COLO668 (cell line): ENCODE measurements around the gene DTX1.

Experiments used
- DNase-seq: peaks from one replicate; lab custom pipeline; 2025; ENCODE audit not compliant: unreplicated experiment; lab: John Stamatoyannopoulos, UW

DTX1 gene

DNA sequence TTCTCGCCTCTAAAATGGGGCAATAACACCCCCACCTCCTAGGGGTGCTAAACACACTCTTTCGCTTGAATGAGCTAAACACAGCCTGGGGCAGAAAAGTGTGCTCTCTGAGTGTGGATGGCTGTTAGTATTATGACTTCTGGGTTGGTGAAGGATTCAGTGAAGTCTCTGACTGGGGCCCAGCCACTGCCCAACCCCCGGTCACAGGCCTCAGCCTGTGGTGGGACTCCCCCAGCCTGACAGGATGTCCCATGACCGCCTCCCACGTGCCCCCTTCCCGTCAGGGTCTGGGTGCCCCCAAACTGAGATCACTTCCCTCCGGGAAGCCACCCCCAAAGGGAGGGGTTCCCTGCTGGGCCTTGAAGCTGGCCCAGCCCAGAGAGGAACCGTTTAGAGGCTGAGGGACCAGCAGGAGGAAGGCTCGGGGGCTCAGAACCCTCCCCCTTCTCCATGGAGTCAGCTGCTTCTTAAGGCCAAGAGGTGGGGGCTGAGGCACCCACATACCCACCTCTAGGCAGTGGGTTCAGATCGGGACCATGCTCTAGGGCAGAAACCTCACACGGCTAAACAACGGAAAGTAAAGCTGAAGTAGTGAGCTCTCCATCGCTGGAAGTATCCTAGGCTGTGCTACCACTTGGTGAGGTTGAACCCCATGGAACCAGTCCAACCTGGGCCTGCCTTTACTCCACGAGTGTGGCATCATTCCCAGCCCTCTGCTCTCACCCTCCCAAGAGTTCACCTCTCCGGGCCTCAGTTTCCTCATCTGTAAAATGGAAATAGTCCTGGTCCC lies 13.8 kb downstream of the DTX1 start:
- DNase-seq, result no peak

DNA sequence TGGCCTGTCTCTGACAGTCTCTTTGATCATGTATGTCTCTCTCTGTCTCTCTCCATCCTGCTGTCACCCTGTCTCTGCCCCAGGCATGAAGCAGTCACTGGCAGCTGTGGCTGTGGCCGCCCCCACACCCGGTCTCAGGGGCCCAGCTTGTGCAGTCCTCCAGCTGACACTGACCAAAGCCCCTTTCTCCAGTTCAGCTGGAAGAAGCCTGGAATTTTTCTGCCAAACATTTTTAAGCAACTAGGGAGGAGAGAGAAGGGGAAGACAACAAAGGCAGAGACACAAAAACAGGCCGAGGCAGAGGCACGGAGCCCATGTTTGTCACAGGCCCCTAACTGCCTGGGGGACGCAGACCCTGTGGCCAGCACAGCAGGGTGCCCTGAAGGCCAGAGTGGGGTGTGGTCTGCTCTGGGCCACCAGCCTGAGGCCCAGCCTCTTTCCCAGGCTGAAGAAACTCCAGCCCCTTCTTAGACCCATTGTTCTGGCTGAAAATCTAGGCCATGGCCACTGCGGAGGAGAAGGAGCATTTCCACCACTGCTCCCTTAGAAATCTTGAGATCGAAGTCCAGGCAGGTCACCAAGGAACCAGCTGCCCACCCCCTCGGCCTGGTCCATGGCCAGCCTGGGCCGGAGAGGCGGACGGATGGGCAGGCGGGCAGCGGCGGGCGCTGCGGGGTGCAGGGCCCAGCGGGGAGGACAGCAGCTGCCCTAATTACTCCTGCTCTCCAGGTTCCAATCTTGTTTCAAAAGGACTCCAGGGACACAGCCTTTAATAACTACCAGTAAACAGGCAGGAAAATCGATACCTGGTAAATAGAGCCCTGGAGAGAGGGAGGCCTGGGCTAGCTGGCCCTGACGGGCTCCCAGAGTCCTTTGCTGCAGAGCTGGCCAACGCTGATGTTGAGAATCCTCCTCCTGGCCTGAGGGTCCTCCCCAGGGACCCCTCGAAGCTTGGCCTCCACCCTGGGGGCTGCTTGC lies 14.9 kb downstream of the DTX1 start:
- peak; percentile 70 for DNase-seq

DNA sequence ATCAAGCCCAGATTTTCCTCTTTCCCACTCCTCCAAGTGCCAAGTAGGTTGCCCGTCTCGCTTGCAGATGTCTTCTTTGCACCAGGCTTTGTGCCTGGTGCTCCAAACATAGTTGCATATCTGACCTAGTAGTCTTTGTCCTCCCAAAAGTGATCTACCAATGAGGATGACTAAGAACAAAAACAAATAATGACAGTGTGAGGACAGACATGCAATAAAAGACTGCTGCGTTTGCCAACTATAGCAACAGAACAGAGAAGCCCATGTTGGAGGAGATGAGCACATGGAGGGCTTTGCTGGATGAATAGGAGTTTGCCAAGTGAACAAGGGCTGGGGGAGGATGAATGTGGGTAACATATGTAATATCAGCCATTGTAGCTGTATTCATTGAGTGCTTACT lies 15.6 kb downstream of the DTX1 start:
- DNase-seq, result peak; percentile 38

DNA sequence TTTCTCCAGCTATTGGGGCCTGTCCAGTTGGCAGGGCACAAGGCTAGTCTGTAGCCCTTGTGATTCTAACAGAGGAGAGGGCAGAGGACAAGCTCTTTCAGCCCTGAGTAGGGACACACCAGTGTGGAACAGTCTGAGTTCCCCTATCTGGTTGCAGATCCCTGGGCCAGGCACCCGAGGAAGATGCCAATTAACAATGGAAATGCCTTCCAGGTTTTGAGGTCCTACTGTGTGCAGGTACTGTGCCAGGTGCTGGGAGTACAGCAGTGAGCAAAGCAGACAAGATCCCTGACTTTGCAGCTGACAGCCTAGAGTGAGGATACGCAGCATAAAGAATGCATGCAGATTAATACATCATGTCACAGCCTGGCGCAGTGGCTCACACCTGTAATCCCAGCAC lies 17.1 kb downstream of the DTX1 start:
- DNase-seq, result no peak

DNA sequence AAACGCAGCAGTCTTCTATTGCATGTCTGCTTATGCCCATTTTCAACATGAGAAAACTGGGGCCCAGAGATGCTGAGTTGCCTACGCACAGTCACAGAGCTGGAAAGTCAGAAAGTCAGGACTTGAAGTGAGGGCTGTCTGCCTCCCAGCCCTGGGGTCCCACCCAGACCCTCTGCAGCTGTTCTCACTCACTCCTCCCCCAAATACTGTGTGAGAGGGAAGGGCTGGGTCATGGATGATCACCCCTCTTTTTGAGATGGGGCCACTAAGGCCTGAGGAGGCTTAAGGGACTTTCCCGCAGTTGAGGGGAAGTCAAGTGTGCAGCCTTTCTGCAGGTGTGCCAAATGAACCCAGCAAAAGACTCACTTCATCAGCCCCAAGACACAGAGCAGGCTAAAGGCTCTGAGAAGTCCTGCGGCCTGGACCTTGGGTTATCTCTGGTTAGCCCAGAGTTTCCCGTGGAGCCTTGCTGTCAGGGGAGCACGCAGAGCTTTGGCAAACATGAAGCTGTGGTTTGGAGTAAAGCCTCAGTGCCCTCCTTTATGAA lies 18.7 kb downstream of the DTX1 start:
- peak; percentile 46 for DNase-seq

DNA sequence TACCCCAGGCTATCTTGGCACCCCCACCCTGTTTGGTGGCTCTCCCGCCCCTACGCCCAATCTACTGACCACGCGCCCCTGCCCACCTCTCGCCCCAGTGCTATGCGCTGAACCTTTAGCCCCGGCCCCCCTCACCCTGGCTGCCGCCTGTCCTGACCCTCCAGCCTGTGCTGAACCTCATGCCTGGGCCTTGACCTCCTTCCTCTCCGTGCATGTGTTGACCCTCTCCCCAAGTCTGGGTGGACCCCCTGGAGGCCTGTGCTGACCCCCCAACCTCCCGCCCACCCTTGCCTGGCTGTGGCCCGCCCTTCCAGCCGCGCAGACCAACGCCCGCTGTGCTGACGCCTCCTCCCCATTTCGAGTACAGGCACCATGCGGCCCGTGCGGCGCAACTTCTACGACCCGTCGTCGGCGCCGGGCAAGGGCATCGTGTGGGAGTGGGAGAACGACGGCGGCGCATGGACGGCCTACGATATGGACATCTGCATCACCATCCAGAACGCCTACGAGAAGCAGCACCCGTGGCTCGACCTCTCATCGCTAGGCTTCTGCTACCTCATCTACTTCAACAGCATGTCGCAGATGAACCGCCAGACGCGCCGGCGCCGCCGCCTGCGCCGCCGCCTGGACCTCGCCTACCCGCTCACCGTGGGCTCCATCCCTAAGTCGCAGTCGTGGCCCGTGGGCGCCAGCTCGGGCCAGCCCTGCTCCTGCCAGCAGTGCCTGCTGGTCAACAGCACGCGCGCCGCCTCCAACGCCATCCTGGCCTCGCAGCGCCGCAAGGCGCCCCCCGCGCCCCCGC lies 20.7 kb downstream of the DTX1 start:
- peak; percentile 58 for DNase-seq

DNA sequence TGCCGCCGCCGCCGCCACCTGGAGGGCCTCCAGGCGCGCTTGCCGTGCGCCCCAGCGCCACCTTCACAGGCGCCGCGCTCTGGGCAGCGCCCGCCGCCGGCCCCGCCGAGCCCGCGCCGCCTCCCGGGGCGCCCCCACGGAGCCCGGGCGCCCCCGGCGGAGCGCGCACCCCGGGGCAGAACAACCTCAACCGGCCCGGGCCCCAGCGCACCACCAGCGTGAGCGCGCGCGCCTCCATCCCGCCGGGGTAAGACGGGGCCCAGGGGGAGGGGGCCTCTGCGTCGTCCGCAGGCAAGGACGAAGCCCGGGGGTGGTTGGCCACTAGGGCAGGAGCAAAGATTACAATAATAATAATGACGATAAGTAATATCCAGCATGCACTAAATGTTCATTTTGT lies 21.3 kb downstream of the DTX1 start:
- DNase-seq, result peak; percentile 45

DNA sequence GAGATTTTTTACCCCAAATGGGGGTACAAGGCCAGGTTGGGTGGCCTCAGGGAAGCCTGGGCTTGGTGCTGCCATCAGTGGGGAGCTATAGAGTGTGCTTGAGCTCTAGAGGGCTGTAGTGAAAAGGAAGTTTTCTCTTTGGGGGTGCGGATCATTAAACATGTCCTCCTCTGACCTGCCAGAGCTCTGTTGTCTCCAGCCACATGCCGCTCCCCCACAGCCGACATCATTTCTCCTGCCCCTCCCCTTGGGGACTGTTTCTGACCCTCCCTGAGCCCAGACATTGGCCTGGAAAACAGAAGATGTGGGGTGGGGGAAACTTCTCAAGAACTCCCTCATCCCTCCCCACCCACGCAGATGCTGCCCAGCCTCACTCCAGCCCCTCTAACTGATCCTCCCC lies 25.3 kb downstream of the DTX1 start:
- no peak for DNase-seq

DNA sequence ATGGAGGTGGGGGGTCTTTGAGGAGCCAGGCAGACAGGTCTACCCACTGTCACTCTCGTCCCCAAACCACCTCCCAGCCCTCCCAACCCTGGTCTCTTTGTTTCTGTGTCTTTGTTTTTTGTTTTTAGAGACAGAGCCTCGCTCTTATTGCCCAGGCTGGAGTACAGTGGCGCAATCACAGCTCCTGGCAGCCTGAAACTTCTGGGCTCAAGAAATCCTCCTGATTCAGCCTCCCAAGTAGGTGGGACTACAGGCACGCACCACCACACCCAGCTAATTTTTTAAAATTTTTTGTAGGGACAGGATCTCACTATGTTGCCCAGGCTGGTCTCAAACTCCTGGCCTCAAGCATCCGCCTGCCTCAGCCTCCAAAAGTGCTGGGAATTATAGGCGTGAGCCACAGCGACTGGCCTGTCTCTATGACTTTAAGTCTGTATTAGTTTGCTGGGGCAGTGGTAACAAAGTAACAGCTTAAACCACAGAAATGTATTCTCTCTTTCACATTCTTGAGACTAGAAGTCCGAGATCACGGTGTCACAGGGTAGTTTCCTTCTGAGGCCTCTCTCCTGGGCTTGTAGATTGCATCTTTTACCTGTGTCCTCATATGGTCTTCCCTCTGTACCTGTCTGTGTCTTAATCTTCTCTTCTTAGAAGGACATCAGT lies 26.1 kb downstream of the DTX1 start:
- DNase-seq, result no peak

DNA sequence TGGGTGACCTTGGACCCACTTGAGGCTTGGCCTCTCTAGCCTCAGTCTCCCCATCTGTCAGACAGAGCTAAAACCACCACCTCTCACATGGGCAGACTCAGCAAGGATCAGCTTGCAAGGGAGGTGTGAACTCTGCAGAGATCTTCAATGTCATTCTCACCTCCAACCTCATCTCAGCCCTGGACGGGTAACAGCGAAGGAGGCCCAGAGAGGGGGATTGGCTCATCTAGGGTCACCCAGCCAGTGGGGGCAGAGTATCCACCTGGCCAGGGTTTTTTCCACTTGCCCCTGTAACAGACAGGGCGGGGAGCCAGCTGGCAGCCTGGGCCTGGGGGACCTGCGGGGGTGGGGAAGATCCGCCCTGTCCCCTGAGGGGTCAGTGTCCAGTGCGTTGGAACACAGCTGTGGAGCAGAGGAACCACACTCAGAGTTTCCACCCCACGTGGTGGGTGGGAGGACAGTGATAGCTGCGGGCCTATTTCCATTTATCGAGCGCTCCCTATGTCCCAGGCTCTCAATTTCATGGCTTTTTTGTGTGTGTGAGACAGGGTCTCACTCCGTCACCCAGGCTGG lies 27.4 kb downstream of the DTX1 start:
- DNase-seq, result no peak

DNA sequence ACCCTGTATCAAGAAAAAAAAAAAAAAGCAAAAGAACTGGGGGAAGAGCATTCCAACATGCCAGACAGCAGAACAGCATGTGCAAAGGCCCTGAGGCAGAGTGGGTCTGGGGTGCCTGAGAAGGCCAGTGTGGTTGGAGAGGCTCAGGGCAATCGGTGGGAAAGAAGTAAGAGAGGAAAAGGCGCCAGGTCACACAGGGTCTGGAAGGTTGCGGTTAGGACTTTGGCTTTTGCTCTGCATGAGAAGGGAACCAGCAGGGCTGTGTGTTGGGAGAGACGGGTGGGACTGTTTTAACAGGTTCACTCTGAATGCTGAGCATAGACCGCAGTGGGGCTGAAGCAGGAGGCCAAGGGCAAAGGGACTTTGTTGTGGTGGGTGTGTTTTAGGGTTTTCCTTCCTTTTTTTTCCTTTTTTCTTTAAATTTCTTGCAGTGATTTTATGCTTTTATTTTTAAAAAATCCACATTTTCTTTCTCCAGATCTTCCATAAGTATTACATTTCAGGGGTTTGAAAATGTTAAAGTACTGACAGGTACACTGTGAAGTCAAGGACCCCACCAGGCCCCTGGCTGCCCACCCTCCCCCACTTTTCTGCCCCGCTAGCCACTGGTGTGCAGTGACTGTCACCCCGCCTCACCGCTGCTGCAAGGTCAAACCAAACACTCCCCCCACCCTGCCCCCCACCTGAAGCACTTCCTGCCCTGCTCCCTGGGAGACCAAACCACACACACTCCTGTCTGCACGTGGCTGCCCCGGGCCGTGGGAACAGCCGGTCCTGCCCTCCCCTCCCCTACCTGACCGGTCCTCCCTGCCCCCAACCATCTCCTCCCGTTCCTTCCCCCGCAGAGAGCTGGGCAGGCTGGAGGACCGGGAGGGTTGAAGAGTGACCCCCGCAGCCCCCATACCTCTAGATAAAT lies 30.0 kb downstream of the DTX1 start:
- peak; percentile 48 for DNase-seq

DNA sequence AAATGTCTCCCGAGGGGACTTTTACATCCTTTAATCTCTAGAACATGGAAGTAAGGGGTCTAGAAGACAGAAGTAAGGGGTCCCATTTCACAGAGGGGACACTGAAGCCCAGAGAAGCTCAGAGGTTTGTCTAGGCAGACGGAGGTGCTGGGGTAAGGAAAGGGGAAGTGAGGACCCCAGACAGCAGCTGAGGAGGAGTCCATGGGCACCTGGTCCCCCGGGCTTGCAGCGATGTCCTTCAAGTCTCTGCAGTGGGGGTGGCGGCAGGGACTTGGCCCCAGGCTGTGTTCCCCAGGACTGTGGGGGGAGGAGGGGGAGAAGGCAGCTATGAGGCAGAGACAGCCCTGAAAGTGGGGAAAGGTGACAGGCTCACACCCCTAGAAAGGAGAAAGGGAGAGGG lies 30.7 kb downstream of the DTX1 start:
- DNase-seq, result no peak

DNA sequence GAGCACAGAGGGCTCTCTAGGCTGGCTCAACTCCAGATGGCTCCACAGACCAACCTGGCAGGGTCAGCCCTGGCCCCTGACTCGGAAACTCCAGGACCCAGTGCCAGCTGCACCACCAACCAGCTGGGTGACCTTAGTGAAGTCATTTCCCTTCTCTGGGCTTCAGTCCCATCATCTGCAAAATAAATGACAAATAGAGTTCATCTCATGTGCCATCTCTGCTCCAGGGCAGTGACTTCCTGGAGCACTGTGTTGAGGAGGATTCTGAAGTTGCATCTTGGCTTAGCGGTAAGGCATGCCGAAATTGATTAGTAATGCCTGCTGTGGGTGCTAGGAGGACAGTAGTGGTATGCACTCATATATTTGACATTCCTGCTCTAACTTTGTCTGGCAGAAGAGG lies 31.5 kb downstream of the DTX1 start:
- DNase-seq, result no peak

DNA sequence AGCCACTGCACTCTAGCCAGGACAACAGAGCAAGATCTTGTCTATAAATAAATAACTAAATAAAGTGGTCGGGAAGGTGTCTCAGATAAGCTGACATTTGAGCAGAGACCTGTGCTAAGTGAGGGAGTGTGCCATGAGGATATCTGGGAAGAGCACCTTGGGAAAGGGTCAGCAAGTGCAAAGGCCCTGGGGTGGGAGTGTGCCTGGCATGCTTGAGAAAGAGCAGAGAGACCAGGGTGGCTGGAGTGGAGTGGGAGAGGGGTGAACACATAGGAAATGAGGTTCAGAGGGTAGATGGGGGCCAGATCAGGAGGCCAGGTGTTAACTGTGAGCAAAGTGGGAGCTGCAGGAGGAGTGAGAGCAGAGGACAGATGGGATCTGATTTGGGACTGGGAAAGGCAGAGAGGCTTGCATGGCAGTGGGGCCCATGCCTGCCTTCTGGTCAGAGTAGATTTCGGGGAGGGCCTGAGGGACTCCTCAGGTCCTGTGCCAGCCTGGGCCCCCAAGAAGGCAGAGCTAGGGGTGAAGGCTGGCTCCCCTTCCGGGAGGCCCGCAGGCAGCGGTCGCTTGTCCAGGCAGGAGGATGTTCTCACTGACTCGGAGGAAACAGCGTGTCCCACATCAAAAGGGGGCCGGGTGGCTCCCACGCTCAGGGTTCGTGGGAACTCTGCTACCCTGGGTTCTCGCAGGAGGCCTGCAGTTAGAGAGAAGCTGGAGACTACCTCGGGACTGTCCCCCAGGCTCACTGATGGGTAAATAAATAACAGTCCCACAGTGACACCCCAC lies 32.6 kb downstream of the DTX1 start:
- DNase-seq, result no peak

DNA sequence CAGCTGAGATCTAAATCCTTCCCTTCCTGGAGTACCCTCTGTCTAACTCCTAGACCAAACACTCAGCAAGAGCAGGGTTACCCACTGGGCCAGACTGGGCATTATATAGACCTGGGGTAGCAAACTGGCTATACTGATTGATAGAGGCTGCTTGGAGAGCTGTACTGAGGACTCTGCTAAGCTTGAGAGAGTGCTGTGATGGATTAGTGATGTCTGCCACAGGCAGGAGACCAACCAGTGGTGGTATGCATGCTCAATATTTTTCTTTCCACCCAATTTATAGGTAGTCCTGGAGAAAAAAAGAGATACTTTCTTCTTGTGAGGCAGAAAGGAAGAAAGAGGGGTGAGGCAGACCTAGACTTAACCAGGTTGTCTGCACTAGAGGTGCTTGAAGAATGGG lies 33.3 kb downstream of the DTX1 start:
- DNase-seq, result no peak

DNA sequence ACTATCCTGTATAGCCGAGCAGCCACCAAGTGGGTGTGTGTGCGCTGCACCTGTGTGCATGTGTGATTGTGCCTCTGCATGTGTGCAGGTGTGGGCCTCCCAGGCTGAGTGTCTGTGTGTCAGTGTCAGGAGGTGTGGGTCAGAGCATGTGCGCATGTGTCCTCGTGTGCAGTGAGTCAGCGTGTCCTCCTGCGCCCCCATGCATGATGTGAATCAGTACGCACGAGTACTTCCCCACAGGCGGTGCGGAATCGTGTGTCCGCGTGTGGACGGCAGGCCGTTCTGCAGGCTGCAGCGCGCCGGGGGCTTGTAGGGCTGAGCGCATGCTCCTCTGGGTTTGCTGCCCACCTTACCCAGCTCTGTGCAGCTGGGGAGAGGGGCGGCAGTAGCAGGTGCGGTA lies 34.2 kb downstream of the DTX1 start:
- DNase-seq, result no peak

DNA sequence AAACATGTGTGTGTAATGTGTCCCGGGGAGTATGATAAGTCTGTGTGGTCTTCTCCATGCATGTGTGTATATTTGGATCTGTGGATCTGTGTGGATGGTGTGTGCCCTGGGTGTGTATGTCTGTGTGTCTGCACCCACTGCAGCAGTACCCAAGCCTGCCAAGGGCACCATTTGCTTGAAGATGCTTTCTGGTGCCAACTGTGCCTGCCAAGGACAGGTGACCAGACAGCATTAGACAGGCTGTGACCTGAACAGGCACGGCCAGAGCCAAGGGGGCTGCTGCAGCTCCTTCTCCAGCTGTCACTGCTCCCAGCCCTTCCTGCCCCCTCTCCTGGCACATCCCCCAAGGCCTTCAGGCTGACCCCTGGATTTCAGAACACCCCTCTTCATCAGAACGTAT lies 35.0 kb downstream of the DTX1 start:
- DNase-seq, result no peak
